Measurements from ENCODE around the gene KLHL17.
"Not testable (repeated sequence)": the region's sequence is repeated elsewhere in the genome, so short reads cannot be mapped to it uniquely, and the experiment has no call there.

Gene KLHL17

DNA sequence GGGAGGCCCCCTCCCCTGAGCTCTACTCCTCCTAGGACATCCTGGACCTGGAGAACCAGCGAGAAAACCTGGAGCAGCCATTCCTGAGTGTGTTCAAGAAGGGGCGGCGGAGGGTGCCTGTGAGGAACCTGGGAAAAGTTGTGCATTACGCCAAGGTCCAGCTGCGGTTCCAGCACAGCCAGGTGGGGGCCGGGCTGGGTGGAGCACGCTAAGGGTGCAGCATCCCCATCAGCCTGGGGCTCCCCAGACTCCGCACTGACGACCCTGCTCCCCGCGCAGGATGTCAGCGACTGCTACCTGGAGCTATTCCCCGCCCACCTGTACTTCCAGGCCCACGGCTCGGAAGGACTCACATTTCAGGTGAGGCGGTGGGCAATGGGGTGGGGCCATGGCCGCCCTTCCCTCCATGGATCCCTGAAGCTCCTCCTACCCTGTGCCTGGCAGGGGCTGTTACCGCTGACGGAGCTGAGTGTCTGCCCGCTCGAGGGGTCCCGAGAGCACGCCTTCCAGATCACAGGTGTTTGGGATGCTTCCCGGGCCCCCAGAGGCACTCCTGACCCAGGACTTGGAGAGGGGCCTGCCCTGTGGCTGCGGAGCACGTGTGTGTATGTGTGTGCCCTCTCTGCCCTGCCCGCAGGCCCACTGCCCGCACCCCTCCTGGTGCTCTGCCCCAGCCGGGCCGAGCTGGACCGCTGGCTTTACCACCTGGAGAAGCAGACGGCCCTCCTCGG, 10.0 kb downstream of the KLHL17 start:
- no peak for DNase-seq

DNA sequence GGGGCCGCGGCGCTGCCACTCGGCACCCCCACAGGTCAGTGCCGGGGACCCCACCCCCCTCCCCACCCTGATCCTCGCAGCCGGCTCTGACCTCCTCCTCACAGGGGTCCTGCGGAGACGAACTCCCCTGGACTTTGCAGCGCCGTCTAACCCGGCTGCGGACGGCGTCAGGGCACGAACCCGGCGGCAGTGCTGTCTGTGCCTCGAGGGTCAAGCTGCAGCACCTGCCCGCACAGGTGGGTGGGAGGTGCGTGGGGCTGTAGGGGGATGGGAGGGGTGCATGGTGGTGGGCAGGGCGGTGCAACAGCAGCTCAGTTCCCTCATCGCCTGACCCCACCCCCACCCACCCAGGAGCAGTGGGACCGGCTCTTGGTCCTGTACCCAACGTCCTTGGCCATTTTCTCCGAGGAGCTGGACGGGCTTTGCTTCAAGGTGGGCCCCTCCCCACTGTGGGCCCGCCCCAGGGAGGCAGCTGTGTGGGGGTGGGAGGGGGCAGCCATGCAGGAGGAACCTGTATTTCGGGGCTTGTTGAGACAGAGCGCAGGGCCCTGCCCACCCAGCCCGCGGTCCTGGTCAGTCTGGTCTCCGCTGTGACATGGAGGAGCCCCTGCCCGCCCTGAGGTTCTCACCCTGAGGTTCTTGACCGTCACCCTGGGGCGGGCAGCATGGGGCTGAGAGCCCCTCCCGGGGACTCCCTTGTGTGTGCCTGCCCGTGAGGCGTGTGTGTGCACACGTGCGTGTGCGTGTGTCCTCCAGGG, 10.8 kb downstream of the KLHL17 start:
- DNase-seq, result no peak

DNA sequence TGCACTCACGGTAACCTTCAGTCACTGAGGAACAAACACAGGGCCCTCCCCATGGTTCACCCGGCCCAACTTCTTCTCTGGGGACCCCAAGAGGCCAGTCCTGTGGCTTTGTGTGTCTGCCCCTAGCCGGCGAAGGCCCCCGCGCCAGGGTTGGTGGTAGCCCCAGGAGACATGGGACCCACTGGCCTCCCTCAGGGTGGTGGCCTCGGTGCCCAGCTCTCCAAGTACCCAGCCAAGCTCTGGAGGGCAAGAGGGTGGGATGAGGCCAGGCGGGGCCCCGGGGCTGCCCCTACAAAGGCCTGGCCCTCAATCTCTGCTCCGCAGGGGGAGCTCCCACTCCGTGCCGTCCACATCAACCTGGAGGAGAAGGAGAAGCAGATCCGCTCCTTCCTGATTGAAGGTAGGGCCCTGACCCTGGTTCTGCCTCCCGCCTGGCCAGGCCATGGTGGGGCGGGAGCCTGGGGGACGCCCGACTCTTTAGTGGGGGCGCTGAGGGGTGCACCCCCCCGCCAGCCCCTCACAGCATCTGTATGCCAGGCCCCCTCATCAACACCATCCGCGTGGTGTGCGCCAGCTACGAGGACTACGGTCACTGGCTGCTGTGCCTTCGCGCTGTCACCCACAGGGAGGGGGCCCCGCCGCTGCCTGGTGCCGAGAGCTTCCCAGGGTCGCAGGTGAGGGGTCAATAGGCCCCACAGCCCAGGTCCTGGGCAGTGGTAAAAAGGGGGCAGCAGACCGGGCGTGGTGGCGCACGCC, 11.5 kb downstream of the KLHL17 start:
- no peak for DNase-seq

DNA sequence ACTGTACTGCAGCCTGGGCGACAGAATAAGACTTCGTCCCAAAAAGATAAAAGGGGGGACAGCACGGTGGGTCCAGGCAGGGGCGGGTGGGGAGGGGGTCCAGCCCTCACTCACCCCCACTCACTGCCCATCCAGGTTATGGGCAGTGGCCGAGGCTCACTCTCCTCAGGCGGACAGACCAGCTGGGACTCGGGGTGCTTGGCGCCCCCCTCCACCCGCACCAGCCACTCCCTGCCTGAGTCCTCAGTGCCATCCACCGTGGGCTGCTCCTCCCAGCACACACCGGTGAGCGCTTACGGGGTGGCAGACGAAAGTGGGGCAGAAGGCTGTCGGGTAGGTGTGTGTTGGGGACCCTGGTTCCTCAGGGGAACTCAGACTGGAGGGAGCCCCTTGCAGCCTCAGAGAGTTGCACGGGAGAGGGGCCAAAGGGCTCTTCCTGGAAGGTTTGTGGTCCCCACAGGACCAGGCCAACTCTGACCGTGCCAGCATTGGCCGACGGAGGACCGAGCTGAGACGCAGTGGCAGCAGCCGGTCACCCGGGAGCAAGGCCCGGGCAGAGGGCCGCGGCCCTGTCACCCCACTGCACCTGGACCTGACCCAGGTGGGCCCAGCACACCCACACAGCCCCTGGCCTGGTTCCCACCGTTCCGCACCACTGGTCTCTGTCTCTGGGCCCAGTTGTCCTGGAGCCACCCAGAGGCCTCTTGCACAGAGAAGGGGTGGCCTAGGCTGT, 12.5 kb downstream of the KLHL17 start:
- no peak for DNase-seq

DNA sequence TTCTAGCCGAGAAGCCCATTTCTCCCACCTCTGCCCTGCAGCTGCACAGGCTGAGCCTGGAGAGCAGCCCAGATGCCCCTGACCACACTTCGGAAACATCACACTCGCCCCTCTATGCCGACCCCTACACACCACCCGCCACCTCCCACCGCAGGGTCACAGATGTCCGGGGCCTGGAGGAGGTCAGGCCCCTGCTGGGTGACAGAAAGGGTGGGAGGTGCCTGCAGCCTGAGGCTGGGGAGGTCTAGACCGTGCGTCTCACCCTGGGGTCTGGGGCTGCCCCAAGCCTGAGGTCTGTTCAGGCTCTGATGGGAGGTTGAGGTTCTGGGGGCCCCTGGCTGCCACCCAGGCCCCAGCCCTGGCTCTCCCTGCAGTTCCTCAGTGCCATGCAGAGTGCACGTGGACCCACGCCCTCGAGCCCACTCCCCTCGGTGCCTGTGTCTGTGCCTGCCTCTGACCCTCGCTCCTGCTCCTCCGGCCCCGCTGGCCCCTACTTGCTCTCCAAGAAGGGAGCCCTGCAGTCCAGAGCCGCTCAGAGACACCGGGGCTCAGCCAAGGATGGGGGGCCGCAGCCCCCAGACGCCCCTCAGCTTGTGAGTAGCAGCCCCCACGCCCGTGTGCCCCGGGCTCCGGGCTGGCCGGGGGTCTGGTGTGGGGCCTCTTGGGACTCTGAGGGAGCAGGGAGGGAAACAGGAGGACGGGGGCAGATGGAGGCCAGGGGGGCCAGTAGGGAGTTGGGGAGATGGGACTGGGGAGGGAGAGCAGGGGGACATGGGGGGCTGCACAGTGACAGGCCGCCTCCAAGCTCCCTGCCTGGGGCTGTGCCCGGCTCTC, 13.3 kb downstream of the KLHL17 start:
- no peak for DNase-seq

DNA sequence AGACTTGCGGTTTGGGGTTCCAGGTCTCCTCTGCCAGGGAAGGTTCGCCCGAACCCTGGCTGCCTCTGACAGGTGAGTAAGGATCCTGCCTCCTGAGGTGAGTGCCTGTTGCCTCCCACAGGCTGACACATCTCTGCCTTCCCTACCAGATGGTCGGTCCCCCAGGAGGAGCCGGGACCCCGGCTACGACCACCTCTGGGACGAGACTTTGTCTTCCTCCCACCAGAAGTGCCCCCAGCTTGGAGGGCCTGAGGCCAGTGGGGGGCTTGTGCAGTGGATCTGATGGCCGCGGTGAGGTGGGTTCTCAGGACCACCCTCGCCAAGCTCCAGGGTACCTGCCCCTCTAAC, 13.9 kb downstream of the KLHL17 start:
- no peak for DNase-seq

DNA sequence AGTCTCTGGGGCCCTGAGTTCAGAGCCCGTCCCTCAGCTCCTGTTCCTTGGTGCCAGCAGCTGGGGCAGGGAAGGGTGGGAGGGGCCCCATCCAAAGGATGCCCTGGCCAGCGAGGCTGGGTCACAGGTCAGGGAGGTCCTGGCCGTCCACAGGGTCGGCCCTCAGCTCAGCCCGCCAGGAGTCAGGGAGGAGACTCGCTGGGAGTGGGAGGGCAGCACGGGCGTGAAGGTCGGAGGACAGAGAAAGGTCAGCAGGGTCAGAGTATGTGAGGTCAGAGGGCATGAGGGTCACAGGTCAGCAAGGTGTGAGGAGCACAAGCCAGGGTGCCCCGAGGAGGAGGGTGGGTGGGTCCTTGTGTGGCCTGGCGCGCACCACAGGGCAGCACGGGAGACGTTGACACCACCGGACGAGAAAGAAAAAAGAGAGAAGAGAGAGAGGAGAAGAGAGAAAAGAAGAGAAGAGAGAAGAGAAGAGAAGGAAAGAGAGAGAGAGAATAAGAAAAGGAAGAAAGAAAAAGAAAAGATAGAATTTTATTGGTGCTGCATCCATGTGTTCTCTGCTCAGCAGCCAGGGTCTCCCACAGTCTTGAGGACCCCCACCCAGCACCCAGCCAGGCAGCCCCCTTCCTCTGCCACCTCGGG, 14.4 kb downstream of the KLHL17 start:
- no peak for DNase-seq

DNA sequence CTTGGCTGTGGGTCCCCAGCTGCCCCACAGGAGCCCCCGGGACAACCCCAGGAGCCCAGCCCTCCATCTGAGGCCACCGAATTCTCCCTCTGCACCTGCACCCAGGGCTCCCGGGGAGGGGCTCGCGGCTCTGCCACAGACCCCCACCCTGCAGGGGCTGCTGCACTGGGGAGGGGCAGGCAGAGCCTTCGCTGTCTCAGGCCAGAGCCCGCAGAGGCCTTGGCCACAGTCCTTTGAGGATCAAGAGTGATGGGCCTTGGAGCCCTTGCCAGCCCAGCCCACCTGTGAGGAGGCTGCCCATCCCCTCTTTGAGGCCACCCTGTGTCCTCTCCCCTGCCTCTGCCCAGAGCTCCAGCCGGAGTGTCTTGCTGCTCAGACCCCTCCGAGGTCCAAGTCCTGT, 15.0 kb downstream of the KLHL17 start:
- no peak for DNase-seq

DNA sequence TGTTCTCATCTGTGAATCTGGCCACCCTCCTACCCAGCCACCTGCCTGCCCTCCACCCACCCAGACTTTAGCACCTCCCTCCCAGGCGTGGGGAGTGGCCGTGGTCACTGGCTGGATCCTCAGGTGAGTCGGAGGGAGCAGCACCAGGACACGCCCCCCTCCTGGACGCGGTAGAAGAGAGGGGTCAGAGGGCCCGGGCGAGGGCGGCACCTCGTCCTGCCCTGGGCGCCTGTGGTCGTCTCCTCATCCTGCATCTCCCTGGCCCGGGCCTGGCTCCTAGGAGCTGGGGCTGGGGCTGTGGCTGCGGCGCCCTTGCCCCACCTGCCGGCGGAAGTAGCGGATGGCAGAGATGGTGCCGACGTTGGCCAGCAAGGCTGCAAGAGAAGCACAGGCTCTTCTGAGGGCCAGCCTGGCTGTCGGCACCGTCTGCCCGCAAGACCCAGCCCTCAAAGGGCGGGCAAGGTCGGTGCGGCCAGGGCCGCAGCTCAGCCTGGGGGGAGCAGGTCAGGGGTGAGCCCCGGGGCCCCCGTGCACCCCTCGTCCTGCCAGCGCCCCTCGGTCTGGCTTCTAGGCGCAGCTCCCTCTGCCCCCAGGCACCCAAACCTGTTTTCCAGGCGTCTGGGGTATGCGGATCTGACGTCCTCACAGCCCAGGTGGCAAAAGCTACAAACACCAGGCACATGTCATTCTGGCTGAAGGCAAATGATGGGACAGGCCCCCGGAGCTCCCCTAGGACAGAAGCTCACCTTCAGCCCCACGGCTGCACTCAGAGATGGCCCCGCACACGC, 15.7 kb downstream of the KLHL17 start:
- DNase-seq, result peak; percentile 48

DNA sequence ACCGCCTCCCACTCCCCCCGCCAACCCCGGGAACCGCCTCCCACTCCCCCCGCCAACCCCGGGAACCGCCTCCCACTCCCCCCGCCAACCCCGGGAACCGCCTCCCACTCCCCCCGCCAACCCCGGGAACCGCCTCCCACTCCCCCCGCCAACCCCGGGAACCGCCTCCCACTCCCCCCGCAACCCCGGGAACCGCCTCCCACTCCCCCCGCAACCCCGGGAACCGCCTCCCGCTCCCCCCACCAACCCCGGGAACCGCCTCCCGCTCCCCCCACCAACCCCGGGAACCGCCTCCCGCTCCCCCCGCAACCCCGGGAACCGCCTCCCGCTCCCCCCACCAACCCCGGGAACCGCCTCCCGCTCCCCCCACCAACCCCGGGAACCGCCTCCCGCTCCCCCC, 16.4 kb downstream of the KLHL17 start:
- not testable (repeated sequence) for DNase-seq

DNA sequence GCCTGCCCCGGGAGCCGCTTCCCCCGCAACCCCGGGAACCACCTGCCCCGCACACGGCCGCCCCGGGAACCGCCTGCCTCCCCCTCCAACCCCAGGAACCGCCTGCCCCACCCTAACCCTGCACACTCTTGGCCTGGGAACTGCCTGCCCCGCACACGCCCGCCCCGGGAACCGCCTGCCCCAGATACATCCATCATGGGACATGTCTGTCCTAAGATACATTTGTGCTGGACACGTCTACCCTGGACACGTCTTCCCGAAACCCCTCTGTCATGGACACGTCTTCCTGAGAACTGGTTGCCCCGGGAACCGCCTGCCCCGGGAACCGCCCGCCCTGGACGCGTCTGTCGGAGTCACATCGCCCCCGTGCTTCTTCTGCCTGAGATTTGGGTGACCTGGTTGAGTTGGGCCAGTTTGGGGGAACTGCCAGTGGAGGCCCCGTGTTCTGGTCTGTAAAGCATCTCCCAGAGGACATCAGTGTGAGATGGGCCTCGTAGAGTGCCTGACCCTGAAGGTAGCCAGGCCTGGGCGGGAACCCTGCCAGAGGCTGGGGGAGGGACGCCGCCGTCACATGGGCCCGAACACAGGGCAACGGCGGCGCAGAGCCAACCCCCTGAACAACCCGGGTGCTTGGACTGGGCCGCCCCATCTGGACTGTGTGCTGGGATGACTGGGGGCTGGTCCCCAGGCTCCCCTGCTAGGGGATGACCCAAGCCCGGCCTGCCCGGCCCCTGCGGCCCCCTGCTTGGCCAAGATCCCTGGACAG, 17.9 kb downstream of the KLHL17 start:
- DNase-seq, result no peak

DNA sequence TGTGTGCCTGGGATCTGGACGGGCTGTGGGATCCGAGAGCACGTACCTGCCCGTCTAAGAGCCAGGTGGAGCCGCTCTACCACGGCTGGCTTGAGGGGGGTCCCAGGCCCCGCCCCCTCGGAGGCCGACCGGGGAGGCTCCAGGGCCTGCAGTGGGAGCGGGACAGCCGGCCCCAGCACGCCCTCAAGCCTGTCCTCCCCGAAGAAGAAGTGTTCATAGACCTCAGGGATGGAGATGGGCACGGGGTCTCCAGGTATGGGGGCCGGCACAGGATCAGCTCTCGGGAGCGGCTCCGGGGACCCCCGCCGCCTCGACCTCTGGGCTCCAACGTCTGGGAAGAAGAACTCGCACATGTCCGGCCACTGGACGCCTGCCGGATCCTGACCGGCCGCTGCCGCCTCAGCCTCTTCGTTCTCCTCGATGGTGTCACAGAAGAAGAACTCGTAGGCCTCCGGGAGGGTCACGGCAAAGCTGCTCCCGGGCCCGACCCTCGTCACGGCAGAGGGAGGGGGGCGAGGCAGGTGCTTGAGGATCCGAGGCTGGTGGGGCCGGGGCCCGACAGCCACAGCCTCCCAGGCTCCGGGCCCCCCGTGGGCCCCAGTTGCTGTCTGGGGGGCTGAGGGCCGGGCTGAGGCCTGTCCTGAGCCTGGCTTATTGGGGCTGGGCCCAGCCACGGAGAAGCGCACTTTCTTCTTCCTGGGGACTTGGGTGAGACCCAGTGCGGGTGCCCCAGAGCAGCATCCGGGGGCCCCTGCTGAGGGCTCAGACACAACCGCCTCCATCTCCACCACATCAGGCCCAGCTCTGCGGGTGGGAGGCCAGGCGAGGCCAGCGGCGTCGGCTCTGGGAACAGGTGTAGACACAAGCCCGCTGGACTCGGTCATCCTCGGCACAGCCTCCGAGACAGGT, 18.7 kb downstream of the KLHL17 start:
- DNase-seq, result no peak

DNA sequence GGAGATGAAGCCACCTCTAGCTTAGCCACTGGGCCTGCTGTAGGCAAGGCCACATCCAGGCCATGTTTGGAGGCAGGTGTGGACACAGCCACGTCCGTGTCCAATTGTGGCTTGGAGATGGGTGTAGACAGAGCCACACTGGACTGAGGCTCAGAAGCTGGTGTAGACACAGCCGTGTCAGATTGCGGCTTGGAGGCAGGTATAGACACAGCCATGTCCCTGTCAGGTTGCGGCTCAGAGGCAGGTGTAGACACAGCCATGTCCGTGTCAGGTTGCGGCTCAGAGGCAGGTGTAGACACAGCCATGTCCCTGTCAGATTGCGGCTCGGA, 19.3 kb downstream of the KLHL17 start:
- DNase-seq, result no peak

DNA sequence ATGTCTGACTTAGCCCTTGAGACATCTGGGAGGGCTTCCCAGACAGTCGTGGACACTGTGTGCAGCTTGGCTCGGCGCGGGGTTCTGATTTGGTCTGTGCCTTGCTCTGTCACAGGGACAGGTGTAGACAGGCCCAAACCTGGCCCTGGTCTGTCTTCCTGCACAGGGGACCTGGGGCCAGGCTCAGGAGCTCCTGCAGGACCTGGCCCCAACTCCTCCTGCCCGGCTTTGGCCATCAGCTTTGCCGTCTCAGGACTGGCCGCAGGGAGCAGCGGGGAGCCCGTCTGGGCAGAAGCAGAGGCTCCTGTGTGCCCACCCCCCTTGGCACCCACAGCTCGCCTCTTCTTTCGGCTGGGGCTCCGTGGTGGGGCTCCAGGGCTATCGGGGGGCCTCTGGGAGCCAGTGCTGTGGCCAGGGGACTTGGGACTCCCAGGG, 19.8 kb downstream of the KLHL17 start:
- no peak for DNase-seq

DNA sequence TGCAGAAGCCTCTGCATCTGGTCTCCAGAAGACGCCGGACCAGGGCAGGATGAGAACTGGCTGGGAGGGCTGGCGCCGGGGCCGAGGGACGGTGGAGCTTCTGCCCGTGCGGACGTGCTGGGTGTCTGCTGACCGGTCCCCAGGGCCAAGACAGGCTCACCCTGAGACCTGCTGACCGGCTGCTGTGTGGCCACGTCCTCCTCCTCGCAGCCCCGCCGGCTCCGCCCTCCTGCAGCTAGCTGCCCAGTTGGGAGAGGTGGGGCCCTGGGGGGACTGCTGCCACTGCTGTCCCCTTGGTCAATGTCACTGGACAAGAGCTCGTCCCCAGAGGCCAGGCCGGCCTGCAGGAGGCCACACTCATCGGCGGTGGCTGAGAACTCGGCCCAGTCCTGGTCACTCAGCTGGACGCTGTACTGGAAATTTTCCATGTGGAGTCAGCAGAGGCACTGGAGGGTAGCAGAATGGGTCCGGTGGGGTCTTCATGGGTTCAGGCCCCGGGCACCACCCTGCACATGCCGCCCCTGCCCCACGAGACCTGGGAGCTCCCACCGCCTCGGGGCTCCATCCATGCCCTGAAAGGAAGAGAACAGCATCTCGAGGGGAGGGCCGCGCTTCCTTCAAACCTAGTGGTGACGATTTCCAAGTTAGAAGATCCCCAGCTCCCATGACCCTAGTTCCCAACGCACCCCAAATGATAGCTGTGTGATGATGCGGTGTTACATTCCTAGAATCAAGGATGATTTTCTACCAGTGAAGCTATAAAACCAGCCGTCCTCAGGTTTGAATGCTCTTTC, 20.4 kb downstream of the KLHL17 start:
- no peak for DNase-seq

DNA sequence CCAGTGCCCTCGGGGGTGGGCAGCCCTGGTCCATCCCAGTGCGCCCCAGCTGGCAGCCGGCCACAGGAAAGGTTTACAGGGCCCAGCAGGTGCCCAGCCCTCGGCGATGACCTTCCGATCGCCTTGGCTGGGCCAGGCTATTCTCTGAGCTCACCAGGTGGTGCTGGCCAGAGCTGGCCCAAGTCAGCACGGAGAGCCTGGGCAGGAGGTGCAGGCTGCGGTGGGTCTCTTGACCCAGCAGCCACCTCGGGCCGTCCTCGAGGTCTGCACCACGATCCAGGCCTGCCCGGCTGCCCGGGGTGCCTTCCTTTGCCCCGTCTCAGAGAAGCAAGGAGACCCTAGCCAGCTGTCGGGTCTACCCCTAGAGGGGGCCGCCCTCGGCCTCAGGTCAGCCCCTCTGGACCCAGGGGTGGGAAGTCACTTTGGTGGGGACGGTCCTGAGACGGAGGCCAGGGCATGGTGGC, 21.1 kb downstream of the KLHL17 start:
- no peak for DNase-seq

DNA sequence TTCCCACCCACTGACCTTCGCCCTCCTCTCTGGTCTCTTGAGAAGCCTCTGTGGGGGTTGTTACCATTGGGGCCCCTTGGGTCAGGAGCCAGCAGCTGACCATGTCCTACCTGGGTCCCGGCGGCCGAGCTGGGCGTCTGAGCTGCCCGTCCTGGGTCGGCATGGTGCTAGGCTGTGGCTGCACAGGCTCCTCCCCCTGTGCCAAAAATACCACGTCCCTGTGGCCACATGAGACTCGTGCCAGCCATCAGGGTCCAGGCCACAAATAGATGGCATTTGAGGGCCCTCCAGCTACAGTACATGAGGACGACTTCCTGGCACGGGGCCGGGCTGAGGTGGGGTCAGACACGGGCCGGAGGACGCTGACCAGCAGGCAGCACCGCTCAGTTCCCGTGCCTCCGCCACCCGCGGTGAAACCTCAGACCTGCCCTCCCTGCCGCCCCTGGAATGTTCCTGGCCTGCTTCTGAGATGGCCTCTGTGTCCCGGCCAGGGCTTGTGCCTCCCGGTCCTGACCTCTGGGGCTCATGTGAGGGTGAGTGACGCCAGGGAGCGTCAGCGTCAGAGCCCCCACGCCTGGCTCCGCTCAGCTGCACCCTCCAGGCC, 21.7 kb downstream of the KLHL17 start, which contains the start of gene PERM1:
Gene PERM1 (minus strand): TSS at position 139 of the 604 bp plus-strand sequence. CDS start 1,064 bp downstream, outside the sequence.
- DNase-seq, result no peak
